Measurements from ENCODE around the gene UBE2L6.

- TF ChIP-seq GATA2 (IDR thresholded peaks at IDR 0.05; ENCODE audit: low read depth, low read length) (no peak), GATA3 (IDR thresholded peaks at IDR 0.05; ENCODE audit: low read depth, low read length) (no peak)
Observed at GRCh38 chr11:57545883-57546282, 21.6 kb downstream of the UBE2L6 start.
